Muscle layer of colon (tissue), 2 donors: ENCODE results near the gene IFI27.

ENCODE experiments used
- H3K27ac ChIP-seq: one replicate; pipeline ENCODE4 v1.7.0; 2013; ENCODE audit warnings: low read depth, mild to moderate bottlenecking, low read length, moderate library complexity
- H3K27me3 ChIP-seq, 2 donors: one replicate each; pipeline ENCODE4 v1.7.0; 2013; ENCODE audit warnings: low read length in 2 of 2, mild to moderate bottlenecking in 2 of 2; ENCODE audit not compliant: insufficient read depth in 2 of 2, control insufficient read depth in 1 of 2
- H3K36me3 ChIP-seq: one replicate; pipeline ENCODE4 v1.7.0; 2013; ENCODE audit warnings: mild to moderate bottlenecking, low read length; ENCODE audit not compliant: insufficient read depth
- H3K4me1 ChIP-seq: one replicate; pipeline ENCODE4 v1.7.0; 2013; ENCODE audit warnings: mild to moderate bottlenecking, low read length; ENCODE audit not compliant: insufficient read depth
- H3K4me3 ChIP-seq, 2 donors: one replicate each; pipeline ENCODE4 v1.7.0; 2013; ENCODE audit warnings: low read length in 2 of 2, low read depth in 1 of 2, mild to moderate bottlenecking in 1 of 2, moderate library complexity in 1 of 2
- H3K9ac ChIP-seq: one replicate; pipeline ENCODE4 v1.7.0; 2013; ENCODE audit warnings: low read length
- H3K9me3 ChIP-seq: one replicate; pipeline ENCODE4 v1.7.0; 2013; ENCODE audit warnings: mild to moderate bottlenecking, low read length
- donor health status: abdominal sarcoma.
- donor health status: Adenocarcinoma of cecum.

Gene IFI27

DNA sequence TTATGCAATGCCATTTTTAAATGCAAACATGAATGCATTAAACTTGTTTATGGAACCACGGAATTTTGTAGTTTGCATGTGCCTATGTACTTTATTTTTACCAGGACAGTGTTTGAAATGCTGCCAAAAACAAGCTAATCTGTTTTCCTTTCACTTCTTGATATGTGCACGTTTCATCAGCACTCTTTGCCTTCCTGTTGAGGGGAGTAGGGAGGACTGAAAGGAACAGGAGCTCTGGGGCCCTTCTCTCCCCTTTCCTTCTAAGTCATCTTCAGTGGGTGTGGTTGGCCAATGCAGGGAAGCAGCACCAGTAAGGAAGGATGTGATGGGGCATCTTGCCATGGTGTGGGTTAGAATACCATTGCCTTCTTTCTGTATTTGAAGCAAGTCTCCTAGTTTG is 51.4 kb downstream of the IFI27 start:
- Histone ChIP-seq H3K27ac (no peak overlapping the region), H3K36me3 (no peaks in the 10 kb centered on the region)

DNA sequence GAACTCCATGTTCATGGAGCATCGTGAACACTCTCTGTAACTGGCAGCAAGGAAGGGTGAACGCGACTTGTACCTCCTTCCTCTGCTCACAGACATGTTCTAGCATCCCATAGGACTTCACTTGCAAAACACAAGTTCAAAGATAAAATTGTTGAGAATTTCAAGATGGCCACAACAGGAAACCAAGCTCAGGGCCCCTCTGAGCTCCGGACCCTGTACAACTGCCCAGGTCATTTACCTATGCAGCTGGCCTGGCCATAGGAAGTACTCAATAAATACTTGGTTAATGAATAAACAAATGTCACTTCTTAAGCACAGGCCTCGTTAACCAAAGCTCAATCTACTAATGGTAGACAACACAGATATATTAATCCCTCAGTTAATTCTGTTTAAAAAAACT is 51.9 kb downstream of the IFI27 start:
- Histone ChIP-seq H3K9me3 (no peaks in the 10 kb centered on the region), H3K27me3 (peaks cover 0 to 6% of the 10 kb centered on the region in 2 donors), H3K4me3 (no peak overlapping the region), H3K27ac (no peak overlapping the region), H3K4me1 (no peaks in the 10 kb centered on the region), H3K9ac (no peak overlapping the region), H3K36me3 (no peaks in the 10 kb centered on the region)

More for the DNA sequence above, 51.4 kb downstream of the IFI27 start:
- no peak overlapping the region for H3K9ac ChIP-seq
- H3K27me3 ChIP-seq, result peaks cover 0 to 6% of the 10 kb centered on the region in 2 donors
- H3K4me1 ChIP-seq, result no peaks in the 10 kb centered on the region
- H3K4me3 ChIP-seq, result no peak overlapping the region
- no peaks in the 10 kb centered on the region for H3K9me3 ChIP-seq

DNA sequence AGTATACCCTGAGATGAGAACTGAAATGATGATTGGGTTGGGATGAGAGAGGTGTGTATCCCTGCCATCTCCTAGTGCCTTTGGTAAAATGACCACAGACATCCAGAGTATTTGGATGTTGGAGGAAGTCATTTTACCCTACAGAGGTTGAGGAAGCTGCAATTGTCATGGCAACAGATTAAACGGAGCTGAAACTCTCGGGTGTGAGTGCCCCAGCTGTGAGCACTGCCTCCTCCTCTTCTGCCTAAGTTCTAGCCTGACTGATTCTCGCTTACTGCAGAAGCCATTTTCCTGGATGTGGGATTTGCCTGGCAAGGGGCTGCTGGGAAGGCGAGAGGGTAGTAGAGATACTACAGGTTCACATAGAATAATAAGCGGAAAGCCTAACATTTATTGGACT is 53.3 kb downstream of the IFI27 start:
- Histone ChIP-seq H3K27me3 (peaks cover 0 to 6% of the 10 kb centered on the region in 2 donors), H3K9me3 (no peaks in the 10 kb centered on the region), H3K4me1 (no peaks in the 10 kb centered on the region)

GRCh38 chr14:94164685-94165431 is 54.3 kb downstream of the IFI27 start:
- Histone ChIP-seq H3K4me3 (no peak overlapping the region), H3K27me3 (peaks cover 0 to 6% of the 10 kb centered on the region in 2 donors), H3K9ac (no peak overlapping the region), H3K9me3 (no peaks in the 10 kb centered on the region), H3K4me1 (no peaks in the 10 kb centered on the region), H3K27ac (no peak overlapping the region), H3K36me3 (no peaks in the 10 kb centered on the region)

More for the DNA sequence above, 53.3 kb downstream of the IFI27 start:
- H3K27ac ChIP-seq, result no peak overlapping the region
- no peaks in the 10 kb centered on the region for H3K36me3 ChIP-seq
- H3K9ac ChIP-seq, result no peak overlapping the region
- no peak overlapping the region for H3K4me3 ChIP-seq

GRCh38 chr14:94165744-94166143 is 55.2 kb downstream of the IFI27 start:
- Histone ChIP-seq H3K27me3 (peaks cover 0 to 6% of the 10 kb centered on the region in 2 donors), H3K4me3 (no peak overlapping the region), H3K27ac (no peak overlapping the region), H3K4me1 (no peaks in the 10 kb centered on the region), H3K36me3 (no peaks in the 10 kb centered on the region), H3K9ac (no peak overlapping the region), H3K9me3 (no peaks in the 10 kb centered on the region)
